Astrocyte of the cerebellum (primary cell): Measurements from ENCODE around the gene MRPS2.

Source experiments
- DNase-seq: peaks from one replicate; pipeline ENCODE4 v3.0.0-alpha.2; 2011; ENCODE audit warnings: low read depth
- H3K4me3 ChIP-seq: 2 replicates; pipeline ENCODE4 v1.5.1; 2011; ENCODE audit warnings: mild to moderate bottlenecking, low read depth, low read length, moderate library complexity
- in situ Hi-C: cut with HindIII; loops from 2 replicates; pipeline ENCODE4 v1.10.0; 2017; ENCODE audit warnings: low sequenced_read_pairs
- TF ChIP-seq, protein P1 (sequence below): IDR thresholded peaks from 2 replicates; pipeline ENCODE4 v1.5.1; 2012; ENCODE audit warnings: low read length, low read depth, moderate library complexity, mild to moderate bottlenecking; ENCODE audit errors: missing control alignments

The MRPS2 gene

DNA sequence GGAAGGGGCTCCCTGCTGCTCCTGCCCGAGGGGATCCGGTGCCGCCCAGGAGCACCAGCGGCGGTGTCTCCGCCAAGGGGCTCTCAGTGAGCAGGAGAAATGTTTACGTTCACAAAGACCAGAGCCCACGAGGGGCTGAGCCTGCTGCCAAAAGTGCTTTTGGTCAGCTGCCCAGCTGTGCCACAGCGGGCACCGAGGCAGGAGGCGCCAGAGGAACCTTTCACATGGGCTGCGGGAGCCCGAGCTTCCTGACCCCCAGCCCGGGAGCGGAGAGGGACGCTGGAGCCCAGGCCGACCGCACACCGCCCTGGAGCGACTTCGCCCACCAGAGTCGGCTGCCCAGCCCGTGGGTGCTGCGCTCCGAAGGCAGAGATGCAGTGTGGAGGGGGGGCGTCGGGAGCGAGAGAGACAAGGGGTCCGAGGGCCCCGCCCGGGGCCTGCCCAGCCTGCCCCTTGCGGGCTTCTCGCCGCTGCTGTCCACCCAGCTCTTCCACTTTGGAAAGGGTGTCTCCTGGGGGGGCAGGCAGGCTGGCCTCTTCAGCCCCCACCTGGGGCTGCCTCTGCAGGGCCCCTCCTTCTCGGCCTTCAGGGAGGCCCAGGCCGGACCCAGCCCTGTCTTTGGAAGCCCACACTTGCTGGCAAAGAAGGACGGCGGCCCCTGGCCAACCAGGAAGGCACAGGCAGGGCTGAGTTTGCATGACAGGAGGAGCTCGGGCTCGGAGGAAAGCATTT, 13.0 kb upstream of the MRPS2 start:
- no peak overlapping the region for H3K4me3 ChIP-seq
- in situ Hi-C loops: no loop called here
- TF ChIP-seq, protein P1, sequence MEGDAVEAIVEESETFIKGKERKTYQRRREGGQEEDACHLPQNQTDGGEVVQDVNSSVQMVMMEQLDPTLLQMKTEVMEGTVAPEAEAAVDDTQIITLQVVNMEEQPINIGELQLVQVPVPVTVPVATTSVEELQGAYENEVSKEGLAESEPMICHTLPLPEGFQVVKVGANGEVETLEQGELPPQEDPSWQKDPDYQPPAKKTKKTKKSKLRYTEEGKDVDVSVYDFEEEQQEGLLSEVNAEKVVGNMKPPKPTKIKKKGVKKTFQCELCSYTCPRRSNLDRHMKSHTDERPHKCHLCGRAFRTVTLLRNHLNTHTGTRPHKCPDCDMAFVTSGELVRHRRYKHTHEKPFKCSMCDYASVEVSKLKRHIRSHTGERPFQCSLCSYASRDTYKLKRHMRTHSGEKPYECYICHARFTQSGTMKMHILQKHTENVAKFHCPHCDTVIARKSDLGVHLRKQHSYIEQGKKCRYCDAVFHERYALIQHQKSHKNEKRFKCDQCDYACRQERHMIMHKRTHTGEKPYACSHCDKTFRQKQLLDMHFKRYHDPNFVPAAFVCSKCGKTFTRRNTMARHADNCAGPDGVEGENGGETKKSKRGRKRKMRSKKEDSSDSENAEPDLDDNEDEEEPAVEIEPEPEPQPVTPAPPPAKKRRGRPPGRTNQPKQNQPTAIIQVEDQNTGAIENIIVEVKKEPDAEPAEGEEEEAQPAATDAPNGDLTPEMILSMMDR: no peak
- DNase-seq: no peak

- TF ChIP-seq, protein P1: no peak
- DNase-seq: no peak
- in situ Hi-C loops: no loop called here
Measured at GRCh38 chr9:135488013-135488330, 12.5 kb upstream of the MRPS2 start.

DNA sequence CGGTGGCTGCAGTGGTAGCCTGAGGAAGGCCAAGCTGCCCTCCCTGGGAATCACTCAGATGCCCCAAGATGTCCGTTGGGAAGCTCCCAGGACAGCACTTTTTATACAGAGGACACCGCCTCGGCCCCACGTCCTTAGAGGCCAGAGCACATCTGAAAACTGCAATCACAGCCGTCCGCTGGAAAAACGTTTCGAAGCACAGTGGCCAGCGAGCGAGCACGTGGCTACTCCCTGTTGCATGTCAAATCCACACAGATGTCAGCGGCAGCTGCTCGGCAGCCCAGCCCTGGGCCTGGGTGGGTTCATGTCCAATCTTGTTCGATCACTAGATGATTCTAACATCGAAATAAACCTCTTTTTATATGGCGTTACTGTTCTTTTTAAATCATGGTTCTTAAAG, 12.0 kb upstream of the MRPS2 start:
- TF ChIP-seq, protein P1: no peak
- DNase-seq: no peak
- in situ Hi-C loops: no loop called here
- H3K4me3 ChIP-seq: no peak overlapping the region

More at GRCh38 chr9:135488013-135488330, 12.5 kb upstream of the MRPS2 start:
- H3K4me3 ChIP-seq: no peak overlapping the region

GRCh38 chr9:135489188-135489906, 11.1 kb upstream of the MRPS2 start:
- TF ChIP-seq, protein P1: no peak
- no peak for DNase-seq
- in situ Hi-C loops: no loop called here
- no peak overlapping the region for H3K4me3 ChIP-seq

DNA sequence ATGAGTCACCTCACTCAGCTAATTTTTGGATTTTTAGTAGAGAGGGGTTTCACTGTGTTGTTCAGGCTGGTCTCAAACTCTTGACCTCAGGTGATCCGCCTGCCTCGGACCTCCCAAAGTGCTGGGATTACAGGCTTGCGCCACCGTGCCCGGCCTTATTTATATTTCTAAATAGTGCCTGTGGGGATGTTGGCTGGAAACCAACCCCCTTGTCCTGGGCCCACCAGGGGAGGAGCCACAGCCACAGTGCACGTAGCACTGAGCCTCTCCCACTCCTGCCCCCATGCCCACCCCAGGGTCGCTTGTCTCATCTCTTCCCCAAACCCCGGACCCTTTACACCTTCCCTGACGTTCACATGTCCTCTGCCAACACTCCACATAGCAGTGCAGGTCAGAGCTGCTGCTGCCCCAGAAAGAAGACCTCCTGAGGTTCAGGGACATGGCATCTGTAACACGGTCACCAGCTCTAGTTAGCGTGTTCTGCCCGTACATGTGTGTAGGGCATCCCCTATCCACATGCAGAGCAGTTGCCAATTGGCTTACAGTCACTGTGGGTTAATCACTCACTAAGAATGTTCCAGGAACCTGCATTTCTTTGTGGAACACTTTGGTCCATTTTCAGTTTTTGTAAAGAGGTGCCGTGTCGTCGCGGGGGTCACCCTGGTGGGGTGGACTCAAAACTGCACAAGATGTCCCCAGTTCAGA, 10.2 kb upstream of the MRPS2 start:
- in situ Hi-C loops: no loop called here
- H3K4me3 ChIP-seq: no peak overlapping the region
- DNase-seq: no peak
- TF ChIP-seq, protein P1: no peak

GRCh38 chr9:135490980-135491464, 9.5 kb upstream of the MRPS2 start:
- TF ChIP-seq, protein P1: no peak
- in situ Hi-C loops: no loop called here
- no peak overlapping the region for H3K4me3 ChIP-seq
- DNase-seq: no peak
